Activated CD8-positive, alpha-beta memory T cell treated with anti-CD3 and anti-CD28 coated beads, Interleukin-2, amount 50 U/mL, for 24 hours (primary cell): ENCODE results near the gene CEP170B.
"Not testable (repeated sequence)": the region's sequence is repeated elsewhere in the genome, so short reads cannot be mapped to it uniquely, and the experiment has no call there.

Experiments
- DNase-seq: peaks from one replicate; pipeline ENCODE4 v3.0.0-alpha.2; 2020; ENCODE audit errors: extremely low read depth

CEP170B gene

DNA sequence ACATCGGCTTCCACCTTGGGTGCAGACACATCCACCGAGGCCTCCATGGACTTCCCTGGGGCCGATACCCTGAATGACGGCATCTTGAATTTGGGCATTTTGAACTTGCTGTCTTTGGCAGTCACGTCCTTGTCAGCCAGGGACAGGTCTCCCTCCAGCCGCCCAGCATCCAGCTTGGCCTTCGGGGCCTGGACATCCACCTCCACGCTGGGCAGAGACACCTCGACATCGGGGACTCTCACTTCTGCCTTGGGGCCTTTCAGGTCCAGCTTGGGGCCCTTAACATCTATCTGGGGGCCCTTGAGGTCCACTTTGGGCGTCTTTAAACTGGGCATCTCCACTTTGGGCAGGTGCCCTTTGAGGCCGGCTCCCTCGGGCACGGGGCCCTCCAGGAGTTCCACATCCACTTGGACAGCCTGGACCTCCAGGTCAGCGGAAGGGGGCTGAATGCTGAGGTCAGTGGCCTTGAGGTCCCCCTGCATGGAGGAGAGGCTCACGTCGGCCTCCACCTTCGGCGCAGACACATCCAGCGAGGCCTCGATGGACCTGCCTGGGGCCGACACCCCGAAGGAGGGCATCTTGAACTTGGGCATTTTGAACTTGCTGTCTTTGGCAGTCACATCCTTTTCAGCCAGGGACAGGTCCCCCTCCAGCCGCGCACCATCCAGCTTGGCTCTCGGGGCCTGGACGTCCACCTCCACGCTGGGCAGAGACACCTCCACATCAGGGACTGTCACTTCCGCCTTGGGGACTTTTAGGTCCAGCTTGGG, 79.6 kb downstream of the CEP170B start:
- not testable (repeated sequence) for DNase-seq

GRCh38 chr14:104945266-104945665, 80.2 kb downstream of the CEP170B start:
- DNase-seq, result not testable (repeated sequence)
